ENCODE results near the gene TUBGCP2. TPM values are rescaled to one million over a fixed set of nuclear protein-coding genes. Genes with fewer than 3 reads are reported as not detected.

Gene TUBGCP2
- total and polyA plus RNA-seq, 9 of the 15 experiments (the other 6 are each of a cell fraction or from before 2014, with no cell fraction given), result 4.3 to 56.6 (median 28.4) TPM

DNA sequence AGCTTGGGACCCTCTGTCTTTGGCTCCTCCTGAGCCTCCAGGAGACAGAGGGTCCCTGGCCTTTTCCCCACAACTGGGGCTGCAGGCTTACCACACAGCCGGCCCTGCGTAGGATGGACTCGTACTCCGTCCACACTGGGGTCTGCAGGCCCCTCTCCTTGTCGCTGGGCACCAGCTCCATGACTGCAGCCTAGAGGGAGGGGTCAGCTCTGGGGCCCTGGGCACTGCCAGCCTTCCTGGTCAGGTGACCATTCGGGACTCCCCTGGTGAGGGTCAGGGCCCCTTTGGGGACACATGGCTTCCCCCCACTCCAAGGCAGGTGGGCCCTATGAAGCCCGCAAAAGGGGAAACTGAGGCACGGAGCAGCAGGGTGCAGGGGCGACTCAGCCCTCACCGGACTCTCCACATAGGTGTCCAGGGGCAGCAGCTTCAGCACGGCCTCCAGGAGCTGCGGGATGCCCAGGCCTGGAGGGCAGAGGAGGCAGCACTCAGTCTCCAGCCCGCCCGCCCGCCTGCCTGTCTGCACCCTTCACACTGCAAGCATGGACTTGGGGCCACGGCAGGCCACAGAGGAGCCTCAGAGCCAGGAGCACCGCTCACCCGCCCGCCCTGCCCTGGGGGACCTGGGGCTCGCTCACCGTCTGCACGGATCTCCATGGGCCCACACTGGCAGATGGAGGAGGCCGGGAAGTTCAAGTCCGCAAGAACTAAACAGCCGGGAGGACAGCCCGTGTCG is 48.0 kb upstream of the TUBGCP2 start:
- peaks cover 12% of the 10 kb centered on the region for H3K79me2 ChIP-seq (ENCODE audit: control insufficient read depth, insufficient read depth, low read length)
- 83% methylated on average over 1 of the region's 27 CpGs for WGBS (ENCODE audit: insufficient coverage, low coverage, missing lambda C conversion rate)
- H3K27me3 ChIP-seq (ENCODE audit: control insufficient read depth in 2 of 2, insufficient read depth in 2 of 2, low read length in 2 of 2), result no peaks in the 10 kb centered on the region
- H3K27ac ChIP-seq (ENCODE audit: extremely low read depth, low read depth, low read length), result peak overlapping the region; percentile 81
- H3K4me2 ChIP-seq (ENCODE audit: insufficient read depth, low read length), result peak overlapping the region; percentile 74
- no peak overlapping the region for H2AFZ ChIP-seq (ENCODE audit: low read depth, low read length)
- ChIA-PET CTCF (ENCODE audit: low intra/inter-chr PET ratio) (no interaction called here), POLR2A (no interaction called here)
- peak overlapping the region; percentile 74 to 91 for H3K9ac ChIP-seq (ENCODE audit: insufficient read depth in 1 of 2, low read depth in 2 of 2, low read length in 2 of 2)
- TF ChIP-seq ZNF263 (CRISPR knock-in tag; IDR thresholded peaks at IDR 0.05; ENCODE audit: borderline replicate concordance), result peak; percentile 76
- no peak for TF ChIP-seq MAZ (CRISPR knock-in tag; conservative IDR thresholded peaks at IDR 0.05 in 1 of 2, IDR thresholded peaks at IDR 0.05 in 1 of 2)
- H3K9me3 ChIP-seq (replicated peaks; ENCODE audit: control insufficient read depth, insufficient read depth, low read depth, low read length), result no peaks in the 10 kb centered on the region
- H3K4me3 ChIP-seq, result peak overlapping the region; percentile 66
- peaks cover 13% of the 10 kb centered on the region; the same call in 1 of the 3 replicates for H3K36me3 ChIP-seq (ENCODE audit: control insufficient read depth, insufficient read depth, low read length)
- FAIRE-seq, result no peak
- H3K9me1 ChIP-seq (ENCODE audit: control insufficient read depth, insufficient read depth, low read length), result no peaks in the 10 kb centered on the region
- no peak for ATAC-seq
- H3K4me1 ChIP-seq (replicated peaks in 1 of 2; ENCODE audit: control insufficient read depth in 2 of 2, insufficient read depth in 2 of 2, low read length in 2 of 2), result peaks cover 15 to 65% of the 10 kb centered on the region in 2 experiments
- TSS peak; percentile 33 for BruUV-seq (replicated peaks)
- intact Hi-C loops (cut with micrococcal nuclease), result loop anchor here (5.0 kb wide), 1 partner anchor 36 kb away; the partner anchor contains the start of gene MTG1
- H4K20me1 ChIP-seq (replicated peaks; ENCODE audit: control insufficient read depth, insufficient read depth, low read length), result no peaks in the 10 kb centered on the region
- DNase-seq (ENCODE audit: extremely low read depth in 1 of 4, low spot score in 3 of 4), result no peak
- in situ Hi-C loops (cut with MboI), result no loop called here

DNA sequence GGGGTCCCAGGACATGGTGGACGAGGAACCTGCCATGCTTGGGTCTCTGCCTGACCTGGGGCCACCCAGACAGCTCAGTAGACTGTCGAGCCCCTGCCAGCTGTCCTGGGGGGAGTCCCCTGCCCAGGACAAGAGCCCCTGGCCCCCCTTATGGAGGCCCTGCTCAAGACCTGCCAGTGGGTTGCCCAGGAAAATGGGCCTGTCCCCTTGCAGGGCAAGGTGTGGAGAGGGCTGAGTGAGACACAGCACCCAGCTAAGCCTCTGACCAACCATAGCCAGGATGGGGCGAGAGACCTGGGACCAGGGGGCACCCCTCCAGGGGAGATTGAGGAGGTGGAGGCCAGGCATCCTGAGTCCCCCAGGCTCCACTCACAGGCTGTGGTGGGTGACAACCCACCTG is 47.3 kb upstream of the TUBGCP2 start:
- peaks cover 12% of the 10 kb centered on the region; the same call in 1 of the 3 replicates for H3K36me3 ChIP-seq (ENCODE audit: control insufficient read depth, insufficient read depth, low read length)
- ChIA-PET POLR2A (no interaction called here), CTCF (ENCODE audit: low intra/inter-chr PET ratio) (no interaction called here)
- FAIRE-seq, result no peak
- no peak overlapping the region for H3K27ac ChIP-seq (ENCODE audit: extremely low read depth, low read depth, low read length)
- 92% methylated on average over 2 of the region's 3 CpGs for WGBS (ENCODE audit: insufficient coverage, low coverage, missing lambda C conversion rate)
- in situ Hi-C loops (cut with MboI) (no loop called here), intact Hi-C loops (cut with micrococcal nuclease) (loop anchor here (5.0 kb wide), 1 partner anchor 36 kb away; the partner anchor contains the start of gene MTG1)
- H3K79me2 ChIP-seq (ENCODE audit: control insufficient read depth, insufficient read depth, low read length), result peaks cover 12% of the 10 kb centered on the region
- H3K9me1 ChIP-seq (ENCODE audit: control insufficient read depth, insufficient read depth, low read length), result no peaks in the 10 kb centered on the region
- H3K27me3 ChIP-seq (ENCODE audit: control insufficient read depth in 2 of 2, insufficient read depth in 2 of 2, low read length in 2 of 2), result no peaks in the 10 kb centered on the region
- peak overlapping the region in 1 of 2 experiments; percentile 64; a peak in 2 of 4 replicates for H3K9ac ChIP-seq (ENCODE audit: insufficient read depth in 1 of 2, low read depth in 2 of 2, low read length in 2 of 2)
- DNase-seq (ENCODE audit: extremely low read depth in 1 of 4, low spot score in 3 of 4), result no peak
- H3K4me3 ChIP-seq, result no peak overlapping the region
- no peak overlapping the region for H2AFZ ChIP-seq (ENCODE audit: low read depth, low read length)
- no peak overlapping the region for H3K4me2 ChIP-seq (ENCODE audit: insufficient read depth, low read length)
- H3K9me3 ChIP-seq (replicated peaks; ENCODE audit: control insufficient read depth, insufficient read depth, low read depth, low read length), result no peaks in the 10 kb centered on the region
- peaks cover 15 to 71% of the 10 kb centered on the region in 2 experiments for H3K4me1 ChIP-seq (replicated peaks in 1 of 2; ENCODE audit: control insufficient read depth in 2 of 2, insufficient read depth in 2 of 2, low read length in 2 of 2)
- no peak for ATAC-seq
- H4K20me1 ChIP-seq (replicated peaks; ENCODE audit: control insufficient read depth, insufficient read depth, low read length), result no peaks in the 10 kb centered on the region
- BruUV-seq (replicated peaks), result no TSS peak
- TF ChIP-seq NFATC3 (IDR thresholded peaks at IDR 0.05) (no peak), ZNF766 (CRISPR knock-in tag; conservative IDR thresholded peaks at IDR 0.05) (no peak), NFRKB (IDR thresholded peaks at IDR 0.05; ENCODE audit: low read depth) (no peak), L3MBTL2 (IDR thresholded peaks at IDR 0.05) (no peak), SP1 (CRISPR knock-in tag; IDR thresholded peaks at IDR 0.05) (no peak), HNRNPLL (IDR thresholded peaks at IDR 0.05; ENCODE audit: low read depth, low read length, poor library complexity, severe bottlenecking) (no peak), NR4A1 (CRISPR knock-in tag; IDR thresholded peaks at IDR 0.05) (no peak), NR4A1 (tag; IDR thresholded peaks at IDR 0.05) (no peak), LEF1 (IDR thresholded peaks at IDR 0.05) (no peak), TFAM (CRISPR knock-in tag; conservative IDR thresholded peaks at IDR 0.05) (no peak), EHMT2 (IDR thresholded peaks at IDR 0.05) (no peak), ZNF354B (CRISPR knock-in tag; IDR thresholded peaks at IDR 0.05) (no peak)
- TF ChIP-seq, protein P1, sequence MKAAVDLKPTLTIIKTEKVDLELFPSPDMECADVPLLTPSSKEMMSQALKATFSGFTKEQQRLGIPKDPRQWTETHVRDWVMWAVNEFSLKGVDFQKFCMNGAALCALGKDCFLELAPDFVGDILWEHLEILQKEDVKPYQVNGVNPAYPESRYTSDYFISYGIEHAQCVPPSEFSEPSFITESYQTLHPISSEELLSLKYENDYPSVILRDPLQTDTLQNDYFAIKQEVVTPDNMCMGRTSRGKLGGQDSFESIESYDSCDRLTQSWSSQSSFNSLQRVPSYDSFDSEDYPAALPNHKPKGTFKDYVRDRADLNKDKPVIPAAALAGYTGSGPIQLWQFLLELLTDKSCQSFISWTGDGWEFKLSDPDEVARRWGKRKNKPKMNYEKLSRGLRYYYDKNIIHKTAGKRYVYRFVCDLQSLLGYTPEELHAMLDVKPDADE (conservative IDR thresholded peaks at IDR 0.05; ENCODE audit: control insufficient read depth, low read depth, low read length), result no peak
